WTC11 (cell line): ENCODE data around the gene RPL13A. TPM values are rescaled to one million over a fixed set of nuclear protein-coding genes. Genes with fewer than 3 reads are reported as not detected.

Experiments
- ATAC-seq: fragments of 200-7000 bp; cut with Tn5 transposase; 2 replicates; pipeline ENCODE4 v1.10.0; 2021; ENCODE audit warnings: mild to moderate bottlenecking, moderate library complexity
- CTCF ChIA-PET: fragments of 300-600 bp; sonication (Branson Sonifier 250); formaldehyde crosslinking; loops from one replicate; lab custom pipeline; 2021; ENCODE audit warnings: antibody characterized with exemption; lab: Charles Lee
- POLR2A ChIA-PET: fragments of 350-600 bp; sonication (Branson Sonifier 250); formaldehyde crosslinking; loops from one replicate; lab custom pipeline; 2021; ENCODE audit warnings: antibody characterized with exemption; lab: Charles Lee
- DNase-seq: peaks from one replicate; pipeline ENCODE4 v3.0.0; 2021; ENCODE audit warnings: low spot score
- H3K27ac Mint-ChIP-seq: 2 replicates; pipeline ENCODE4 v1.8.0; 2021; ENCODE audit warnings: mixed read lengths
- H3K27me3 Mint-ChIP-seq: 2 replicates; pipeline ENCODE4 v1.8.0; 2021; ENCODE audit warnings: low read depth, mild to moderate bottlenecking, moderate library complexity, mixed read lengths
- H3K36me3 Mint-ChIP-seq: 2 replicates; pipeline ENCODE4 v1.8.0; 2021; ENCODE audit warnings: mixed read lengths
- H3K4me1 Mint-ChIP-seq: 2 replicates; pipeline ENCODE4 v1.8.0; 2022; ENCODE audit warnings: mixed read lengths
- H3K4me3 Mint-ChIP-seq: 2 replicates; pipeline ENCODE4 v1.8.0; 2021; ENCODE audit warnings: mild to moderate bottlenecking, moderate library complexity, mixed read lengths
- H3K9me3 Mint-ChIP-seq: 2 replicates; pipeline ENCODE4 v1.8.0; 2021; ENCODE audit warnings: mixed read lengths
- ATF3 ChIP-seq: sonication (generic); formaldehyde crosslinking; conservative IDR thresholded peaks from 2 replicates; pipeline ENCODE4 v1.8.1; 2022; ENCODE audit warnings: mild to moderate bottlenecking, missing genetic modification reagents
- ETV6 ChIP-seq: sonication (generic); formaldehyde crosslinking; IDR thresholded peaks from 2 replicates; pipeline ENCODE4 v1.8.1; 2022; ENCODE audit warnings: mild to moderate bottlenecking, missing genetic modification reagents
- FOXJ3 ChIP-seq: sonication (generic); formaldehyde crosslinking; IDR thresholded peaks from 2 replicates; pipeline ENCODE4 v1.9.0; 2021; ENCODE audit warnings: missing genetic modification reagents, mild to moderate bottlenecking, borderline replicate concordance
- FOXP4 ChIP-seq: sonication (generic); formaldehyde crosslinking; IDR thresholded peaks from 2 replicates; pipeline ENCODE4 v1.8.0; 2022; ENCODE audit warnings: mild to moderate bottlenecking, missing genetic modification reagents
- HMGA2 ChIP-seq: fragments of 250-450 bp; sonication (Bioruptor Pico); IDR thresholded peaks from 2 replicates; pipeline ENCODE4 v1.4.0; 2021; ENCODE audit warnings: mild to moderate bottlenecking, moderate library complexity
- JAZF1 ChIP-seq: fragments of 250-450 bp; sonication (Bioruptor Pico); IDR thresholded peaks from 2 replicates; pipeline ENCODE4 v1.9.0; 2021; ENCODE audit warnings: moderate library complexity, mild to moderate bottlenecking, inconsistent platforms
- JUN ChIP-seq: sonication (generic); formaldehyde crosslinking; IDR thresholded peaks from 2 replicates; pipeline ENCODE4 v1.8.0; 2023; ENCODE audit warnings: mild to moderate bottlenecking, missing genetic modification reagents
- KAT7 ChIP-seq: sonication (generic); formaldehyde crosslinking; IDR thresholded peaks from 2 replicates; pipeline ENCODE4 v1.8.1; 2023; ENCODE audit warnings: missing genetic modification reagents, mild to moderate bottlenecking, borderline replicate concordance
- NR1H2 ChIP-seq: sonication (generic); formaldehyde crosslinking; IDR thresholded peaks from 2 replicates; pipeline ENCODE4 v1.9.0; 2021; ENCODE audit warnings: mild to moderate bottlenecking, moderate library complexity, missing genetic modification reagents
- OVOL2 ChIP-seq: fragments of 250-450 bp; sonication (Bioruptor Pico); IDR thresholded peaks from 2 replicates; pipeline ENCODE4 v1.9.0; 2021; ENCODE audit warnings: mild to moderate bottlenecking, borderline replicate concordance
- TEAD4 ChIP-seq: sonication (generic); formaldehyde crosslinking; IDR thresholded peaks from 2 replicates; pipeline ENCODE4 v1.8.0; 2022; ENCODE audit warnings: mild to moderate bottlenecking, missing genetic modification reagents
- TP53 ChIP-seq: sonication (generic); formaldehyde crosslinking; IDR thresholded peaks from 2 replicates; pipeline ENCODE4 v1.8.1; 2023; ENCODE audit warnings: mild to moderate bottlenecking, missing genetic modification reagents
- ZBTB21 ChIP-seq: sonication (generic); formaldehyde crosslinking; IDR thresholded peaks from 2 replicates; pipeline ENCODE4 v1.8.1; 2023; ENCODE audit warnings: mild to moderate bottlenecking, missing genetic modification reagents, borderline replicate concordance
- ZMAT4 ChIP-seq: fragments of 250-450 bp; sonication (Bioruptor Pico); IDR thresholded peaks from 2 replicates; pipeline ENCODE4 v1.9.0; 2021; ENCODE audit warnings: mild to moderate bottlenecking
- ZNF281 ChIP-seq: sonication (generic); formaldehyde crosslinking; IDR thresholded peaks from 2 replicates; pipeline ENCODE4 v1.8.0; 2023; ENCODE audit warnings: mild to moderate bottlenecking, missing genetic modification reagents
- ZNF317 ChIP-seq: sonication (generic); formaldehyde crosslinking; IDR thresholded peaks from 2 replicates; pipeline ENCODE4 v1.8.1; 2023; ENCODE audit warnings: low read depth, mild to moderate bottlenecking, moderate library complexity, missing genetic modification reagents, borderline replicate concordance
- ZNF671 ChIP-seq: fragments of 250-450 bp; sonication (Bioruptor Pico); IDR thresholded peaks from 2 replicates; pipeline ENCODE4 v1.8.0; 2021; ENCODE audit warnings: mild to moderate bottlenecking
- total RNA-seq: library from RNA; stranded (reverse); gene quantifications from 3 replicates; pipeline ENCODE4 v1.2.3, GENCODE V29; 2021

RPL13A gene
- total RNA-seq, 1 experiment from 2014 or later: 3,861 TPM

- TF ChIP-seq ETV6 (CRISPR knock-in tag) (no peak), TP53 (CRISPR knock-in tag) (no peak), FOXP4 (CRISPR knock-in tag) (no peak), ATF3 (no peak), ZBTB21 (CRISPR knock-in tag) (0 out of 2 replicates have a peak, but pooled peaks have one; percentile 25), ZNF281 (CRISPR knock-in tag) (no peak; the same call in 1 of the 2 replicates), HMGA2 (no peak), JAZF1 (CRISPR knock-in tag) (no peak), NR1H2 (CRISPR knock-in tag) (no peak), FOXJ3 (no peak), JUN (CRISPR knock-in tag) (no peak), KAT7 (CRISPR knock-in tag) (no peak)
Measured at GRCh38 chr19:49490287-49491029, 3.0 kb downstream of the RPL13A start (continued).

- H3K4me1 Mint-ChIP-seq: peaks cover 25% of the 10 kb centered on the region
Measured at GRCh38 chr19:49491030-49491803, 3.8 kb downstream of the RPL13A start.

More at GRCh38 chr19:49491030-49491803, 3.8 kb downstream of the RPL13A start:
- ChIA-PET CTCF (no interaction called here), POLR2A (interaction anchor here (0.7 kb wide), 1 partner anchor 50 kb away, joined by 4 read pairs; the partner anchor contains the start of gene SLC17A7)
- no peak for DNase-seq
- TF ChIP-seq ZMAT4 (CRISPR knock-in tag) (no peak), TEAD4 (CRISPR knock-in tag) (no peak), ZNF671 (CRISPR knock-in tag) (no peak), ZNF317 (no peak), OVOL2 (CRISPR knock-in tag) (no peak)
- Mint-ChIP-seq H3K36me3 (peaks cover 55% of the 10 kb centered on the region), H3K27ac (peak overlapping the region; percentile 89), H3K4me3 (peak overlapping the region; percentile 97), H3K9me3 (no peaks in the 10 kb centered on the region), H3K27me3 (peaks cover 6% of the 10 kb centered on the region; the same call in 1 of the 2 replicates)
- no peak for ATAC-seq
